Measurements from ENCODE around the gene ENPP3.

- TF ChIP-seq, protein P1, sequence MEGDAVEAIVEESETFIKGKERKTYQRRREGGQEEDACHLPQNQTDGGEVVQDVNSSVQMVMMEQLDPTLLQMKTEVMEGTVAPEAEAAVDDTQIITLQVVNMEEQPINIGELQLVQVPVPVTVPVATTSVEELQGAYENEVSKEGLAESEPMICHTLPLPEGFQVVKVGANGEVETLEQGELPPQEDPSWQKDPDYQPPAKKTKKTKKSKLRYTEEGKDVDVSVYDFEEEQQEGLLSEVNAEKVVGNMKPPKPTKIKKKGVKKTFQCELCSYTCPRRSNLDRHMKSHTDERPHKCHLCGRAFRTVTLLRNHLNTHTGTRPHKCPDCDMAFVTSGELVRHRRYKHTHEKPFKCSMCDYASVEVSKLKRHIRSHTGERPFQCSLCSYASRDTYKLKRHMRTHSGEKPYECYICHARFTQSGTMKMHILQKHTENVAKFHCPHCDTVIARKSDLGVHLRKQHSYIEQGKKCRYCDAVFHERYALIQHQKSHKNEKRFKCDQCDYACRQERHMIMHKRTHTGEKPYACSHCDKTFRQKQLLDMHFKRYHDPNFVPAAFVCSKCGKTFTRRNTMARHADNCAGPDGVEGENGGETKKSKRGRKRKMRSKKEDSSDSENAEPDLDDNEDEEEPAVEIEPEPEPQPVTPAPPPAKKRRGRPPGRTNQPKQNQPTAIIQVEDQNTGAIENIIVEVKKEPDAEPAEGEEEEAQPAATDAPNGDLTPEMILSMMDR (IDR thresholded peaks at IDR 0.05), result no peak
- TF ChIP-seq POLR2A (IDR thresholded peaks at IDR 0.05), result no peak
Observed at GRCh38 chr6:131789219-131789618, 152.1 kb downstream of the ENPP3 start.

Measured in stomach (tissue), 4 donors.